CD14-positive monocyte (primary cell): ENCODE data around the gene SCGB1C1. TPM values are rescaled to one million over a fixed set of nuclear protein-coding genes. Genes with fewer than 3 reads are reported as not detected.
"Not testable (repeated sequence)": the region's sequence is repeated elsewhere in the genome, so short reads cannot be mapped to it uniquely, and the experiment has no call there.

Experiments
- DNase-seq, 3 donors: peaks; one replicate each; pipeline ENCODE4 v3.0.0-alpha.2; 2011 to 2022
- H2AFZ ChIP-seq: 2 replicates; pipeline ENCODE4 v1.6.0; 2012; ENCODE audit warnings: mild to moderate bottlenecking, low read depth, low read length, inconsistent platforms; ENCODE audit not compliant: insufficient read depth, poor library complexity, severe bottlenecking
- H3K27ac ChIP-seq, 2 donors: 1 replicate in 1 of 2; 2 replicates in 1 of 2; pipeline ENCODE4 v1.5.1; 2012 to 2013; ENCODE audit warnings: low read length in 2 of 2, control low read depth in 1 of 2, inconsistent platforms in 1 of 2, low read depth in 1 of 2, mild to moderate bottlenecking in 1 of 2
- H3K27me3 ChIP-seq, 2 donors: one replicate each; pipeline versions ENCODE4 v1.6.0 to v1.6.1; 2011 to 2013; ENCODE audit warnings: low read length in 2 of 2; ENCODE audit not compliant: control insufficient read depth in 2 of 2, insufficient read depth in 2 of 2
- H3K36me3 ChIP-seq, 2 donors: replicated peaks in 1 of 2; 1 replicate in 1 of 2; 2 replicates in 1 of 2; pipeline versions ENCODE4 v1.5.1 to v1.6.1; 2012 to 2013; ENCODE audit warnings: low read length in 2 of 2, control low read depth in 1 of 2, inconsistent platforms in 1 of 2, mild to moderate bottlenecking in 1 of 2; ENCODE audit not compliant: insufficient read depth in 2 of 2, control insufficient read depth in 1 of 2
- H3K4me1 ChIP-seq, 2 donors: 1 replicate in 1 of 2; 2 replicates in 1 of 2; pipeline versions ENCODE4 v1.5.1 to v1.6.1; 2012 to 2013; ENCODE audit warnings: low read length in 2 of 2, control low read depth in 1 of 2, inconsistent platforms in 1 of 2, mild to moderate bottlenecking in 1 of 2, moderate library complexity in 1 of 2; ENCODE audit not compliant: insufficient read depth in 2 of 2, control insufficient read depth in 1 of 2
- H3K4me2 ChIP-seq: replicated peaks from 2 replicates; pipeline ENCODE3; 2012; ENCODE audit warnings: low read length, moderate library complexity, mild to moderate bottlenecking; ENCODE audit not compliant: poor library complexity, severe bottlenecking; ENCODE audit errors: extremely low read depth
- H3K4me3 ChIP-seq, 3 experiments: fragments of 200-600 bp in 1 of 3; sonication (generic) in 1 of 3; replicated peaks in 1 of 3; 1 replicate in 2 of 3; 2 replicates in 1 of 3; pipeline ENCODE4 v1.5.1; 2011 to 2013; ENCODE audit warnings: low read length in 3 of 3, mild to moderate bottlenecking in 3 of 3, control low read depth in 2 of 3, low read depth in 2 of 3, inconsistent platforms in 1 of 3, moderate library complexity in 1 of 3
- H3K79me2 ChIP-seq: 2 replicates; pipeline ENCODE4 v1.6.0; 2012; ENCODE audit warnings: mild to moderate bottlenecking, control low read depth, inconsistent platforms, low read length, moderate library complexity; ENCODE audit not compliant: insufficient read depth
- H3K9ac ChIP-seq: 2 replicates; pipeline ENCODE4 v1.6.0; 2017; ENCODE audit warnings: low read length, mild to moderate bottlenecking; ENCODE audit not compliant: insufficient read depth, poor library complexity, severe bottlenecking
- H3K9me3 ChIP-seq, 2 donors: replicated peaks in 1 of 2; 1 replicate in 1 of 2; 2 replicates in 1 of 2; pipeline versions ENCODE4 v1.5.1 to v1.6.1; 2012 to 2013; ENCODE audit warnings: low read length in 2 of 2, control low read depth in 1 of 2; ENCODE audit not compliant: control insufficient read depth in 1 of 2, insufficient read depth in 1 of 2
- H4K20me1 ChIP-seq: 2 replicates; pipeline ENCODE4 v1.6.0; 2012; ENCODE audit warnings: mild to moderate bottlenecking, low read length, control low read depth, moderate library complexity; ENCODE audit not compliant: insufficient read depth
- H3K27ac Mint-ChIP-seq, 7 donors: one replicate each; pipeline ENCODE4 v1.8.0; 2020; ENCODE audit warnings: mild to moderate bottlenecking in 7 of 7, mixed read lengths in 7 of 7, moderate library complexity in 6 of 7, inconsistent platforms in 2 of 7
- H3K27me3 Mint-ChIP-seq, 3 donors: one replicate each; pipeline ENCODE4 v1.8.0; 2021 to 2022; ENCODE audit warnings: low read depth in 3 of 3, mild to moderate bottlenecking in 3 of 3, mixed read lengths in 3 of 3, moderate library complexity in 3 of 3, inconsistent platforms in 1 of 3
- H3K36me3 Mint-ChIP-seq, 2 donors: one replicate each; pipeline ENCODE4 v1.8.0; 2020; ENCODE audit warnings: mixed read lengths in 2 of 2, inconsistent platforms in 1 of 2, mild to moderate bottlenecking in 1 of 2
- H3K4me1 Mint-ChIP-seq: one replicate; pipeline ENCODE4 v1.8.0; 2020; ENCODE audit warnings: mild to moderate bottlenecking, mixed read lengths
- H3K4me3 Mint-ChIP-seq, 2 donors: one replicate each; pipeline ENCODE4 v1.8.0; 2020; ENCODE audit warnings: mild to moderate bottlenecking in 2 of 2, mixed read lengths in 2 of 2, moderate library complexity in 1 of 2
- H3K9me3 Mint-ChIP-seq, 7 donors: one replicate each; pipeline ENCODE4 v1.8.0; 2020 to 2022; ENCODE audit warnings: mixed read lengths in 7 of 7, mild to moderate bottlenecking in 6 of 7, moderate library complexity in 6 of 7, inconsistent platforms in 2 of 7
- WGBS: methylation state at CpG from one replicate; pipeline ENCODE4 v1.1.5; 2013; ENCODE audit warnings: missing lambda C conversion rate; ENCODE audit not compliant: insufficient coverage; 5-methylcytosine and 5-hydroxymethylcytosine counted together
- intact Hi-C, 2 donors: fragments of 100-400 bp; cut with micrococcal nuclease; formaldehyde crosslinking; loops; one replicate each; pipeline versions ENCODE4 v1.15.0 to v1.15.1; 2023
- polyA minus RNA-seq: library from RNA; depleted of rRNA, polyadenylated mRNA; stranded (reverse); fragments of >200 nt; gene quantifications from 2 replicates; pipeline ENCODE4 v1.2.3, GENCODE V29; 2012
- polyA plus RNA-seq, 3 donors: library from polyadenylated mRNA; depleted of rRNA in 1 of 3; unstranded in 2 of 3; stranded (reverse) in 1 of 3; fragments of 300-500 nt in 2 of 3; fragments of >200 nt in 1 of 3; fragmentation: Illumina TruSeq in 2 of 3; gene quantifications; 1 replicate in 2 of 3; 2 replicates in 1 of 3; pipeline ENCODE4 v1.2.3, GENCODE V29; 2012 to 2021
- total RNA-seq, 12 experiments: library from RNA in 1 of 12; stranded (reverse) in 1 of 12; fragments of 120-200 nt in 1 of 12; gene quantifications; one replicate each; pipeline ENCODE4 v1.2.4 and lab custom pipeline; 2013 to 2026; ENCODE audit warnings: mixed read lengths in 6 of 12, inconsistent platforms in 1 of 12

The SCGB1C1 gene
- not detected for total RNA-seq (2013)
- not detected for polyA plus RNA-seq
- not detected in 2 replicates for polyA minus RNA-seq
- total RNA-seq (lab: John Stamatoyannopoulos, UW), result 0 to 0.30 (median 0) reads per million in 11 experiments

- H3K4me3 Mint-ChIP-seq, result peak within 1 kb of the TSS in 1 of 2 donors; percentile 28
- H3K4me2 ChIP-seq, H3K4me1 ChIP-seq, intact Hi-C loops, H3K79me2 ChIP-seq, H2AFZ ChIP-seq, DNase-seq, H3K27me3 Mint-ChIP-seq, H3K27ac ChIP-seq, H3K4me1 Mint-ChIP-seq, H3K9me3 ChIP-seq, H3K27me3 ChIP-seq, H3K36me3 ChIP-seq, H3K4me3 ChIP-seq, H3K36me3 Mint-ChIP-seq, H3K9ac ChIP-seq, H4K20me1 ChIP-seq, H3K9me3 Mint-ChIP-seq: not testable (repeated sequence)
- peak within 1 kb of the TSS in 1 of 7 donors; percentile 30 for H3K27ac Mint-ChIP-seq
- WGBS, result no CpG with 5 or more reads among the region's 11 CpGs
Observed at GRCh38 chr11:192674-193128, at the start of gene SCGB1C1. SCGB1C1 (plus strand) TSS chr11:193078; CDS start chr11:193100, 22 bp downstream.

GRCh38 chr11:180242-180641 lies 12.6 kb upstream of the SCGB1C1 start:
- not testable (repeated sequence) for H3K36me3 Mint-ChIP-seq, H3K9me3 Mint-ChIP-seq

GRCh38 chr11:189200-189783 lies 3.6 kb upstream of the SCGB1C1 start:
- H3K9me3 ChIP-seq, H3K4me2 ChIP-seq, H4K20me1 ChIP-seq, H3K4me3 Mint-ChIP-seq, H3K9me3 Mint-ChIP-seq, H3K9ac ChIP-seq, H3K4me1 ChIP-seq, H3K36me3 Mint-ChIP-seq, H3K36me3 ChIP-seq, intact Hi-C loops, H3K27me3 ChIP-seq, DNase-seq, H3K27ac ChIP-seq, H3K4me1 Mint-ChIP-seq, H3K27ac Mint-ChIP-seq, H2AFZ ChIP-seq, H3K4me3 ChIP-seq, H3K79me2 ChIP-seq: not testable (repeated sequence)
- 62% methylated on average over 10 of the region's 55 CpGs for WGBS
- peaks cover 5 to 13% (median 6%) of the 10 kb centered on the region in 3 donors for H3K27me3 Mint-ChIP-seq

More at GRCh38 chr11:180242-180641, 12.6 kb upstream of the SCGB1C1 start:
- DNase-seq, H3K27me3 ChIP-seq, H3K4me2 ChIP-seq, H2AFZ ChIP-seq, H3K36me3 ChIP-seq, H3K9ac ChIP-seq, H3K4me1 Mint-ChIP-seq, H3K27ac Mint-ChIP-seq, H3K4me3 Mint-ChIP-seq, H3K4me1 ChIP-seq, H3K4me3 ChIP-seq, intact Hi-C loops, H3K9me3 ChIP-seq, H3K79me2 ChIP-seq, H3K27ac ChIP-seq, H3K27me3 Mint-ChIP-seq, H4K20me1 ChIP-seq: not testable (repeated sequence)
- WGBS, result no CpG with 5 or more reads among the region's 13 CpGs
